ENCODE measurements around the gene NPAS2. TPM values are rescaled to one million over a fixed set of nuclear protein-coding genes. Genes with fewer than 3 reads are reported as not detected.

The NPAS2 gene
- total RNA-seq, 4 donors from 2014 or later = 14.1 to 45.8 (median 28.1) TPM

- Histone ChIP-seq H3K9me3 (no peaks in the 10 kb centered on the region), H3K4me1 (peaks cover 0 to 8% (median 0%) of the 10 kb centered on the region in 4 donors), H3K27ac (replicated peaks in 1 of 4) (no peak overlapping the region), H3K4me3 (no peak overlapping the region), H3K27me3 (no peaks in the 10 kb centered on the region), H3K36me3 (peaks cover 24 to 58% (median 33%) of the 10 kb centered on the region in 4 donors)
- intact Hi-C loops (cut with DNase I) = loop anchor here (2.0 to 5.0 kb wide), 2 partner anchors 140 to 190 kb away; no protein-coding TSS in a partner anchor
- no peak for DNase-seq (ENCODE audit: extremely low spot score)
- TF ChIP-seq CTCF (IDR thresholded peaks at IDR 0.05) = peak; percentile 85 to 88 (median 86)
- no peak for TF ChIP-seq EP300 (IDR thresholded peaks at IDR 0.05)
- peak in 1 of 2 donors; percentile 22 for TF ChIP-seq POLR2AphosphoS5 (IDR thresholded peaks at IDR 0.05)
- no peak for TF ChIP-seq POLR2A (IDR thresholded peaks at IDR 0.05; ENCODE audit: low read depth)
- WGBS = 36% methylated on average over 5 of the region's 5 CpGs
Measured at GRCh38 chr2:101012706-101013181, 192.8 kb downstream of the NPAS2 start.

- TF ChIP-seq POLR2A (IDR thresholded peaks at IDR 0.05; ENCODE audit: low read depth) = no peak
- TF ChIP-seq EP300 (IDR thresholded peaks at IDR 0.05) = no peak
- TF ChIP-seq POLR2AphosphoS5 (IDR thresholded peaks at IDR 0.05) = no peak
- TF ChIP-seq CTCF (IDR thresholded peaks at IDR 0.05) = no peak
- Histone ChIP-seq H3K36me3 (peaks cover 15 to 57% (median 28%) of the 10 kb centered on the region in 4 donors), H3K4me1 (peaks cover 0 to 8% (median 0%) of the 10 kb centered on the region in 4 donors), H3K27ac (replicated peaks in 1 of 4) (no peak overlapping the region), H3K27me3 (no peaks in the 10 kb centered on the region), H3K9me3 (no peaks in the 10 kb centered on the region), H3K4me3 (no peak overlapping the region)
- intact Hi-C loops (cut with DNase I) = loop anchor here (5.0 kb wide), 1 partner anchor 188 kb away; no protein-coding TSS in a partner anchor
- no peak for DNase-seq (ENCODE audit: extremely low spot score)
- 97% methylated on average over 6 of the region's 6 CpGs for whole genome bisulfite sequencing
Measured at GRCh38 chr2:101014264-101014857, 194.4 kb downstream of the NPAS2 start.

GRCh38 chr2:101017371-101017770, 197.4 kb downstream of the NPAS2 start:
- Histone ChIP-seq H3K27ac (replicated peaks in 1 of 4) (no peak overlapping the region), H3K36me3 (peaks cover 6 to 64% (median 25%) of the 10 kb centered on the region in 4 donors), H3K27me3 (no peaks in the 10 kb centered on the region), H3K9me3 (no peaks in the 10 kb centered on the region), H3K4me3 (no peak overlapping the region), H3K4me1 (peaks cover 0 to 5% (median 0%) of the 10 kb centered on the region in 4 donors)
- WGBS = 87% methylated on average over 3 of the region's 3 CpGs
- DNase-seq (ENCODE audit: extremely low spot score) = no peak
- intact Hi-C loops (cut with DNase I) = no loop called here
- no peak for TF ChIP-seq POLR2A (IDR thresholded peaks at IDR 0.05; ENCODE audit: low read depth)
- no peak for TF ChIP-seq CTCF (IDR thresholded peaks at IDR 0.05)
- TF ChIP-seq POLR2AphosphoS5 (IDR thresholded peaks at IDR 0.05) = no peak
- TF ChIP-seq EP300 (IDR thresholded peaks at IDR 0.05) = no peak

GRCh38 chr2:101018934-101019333, 199.0 kb downstream of the NPAS2 start:
- no peaks in the 10 kb centered on the region for H3K9me3 ChIP-seq
- TF ChIP-seq CTCF (IDR thresholded peaks at IDR 0.05) (no peak), POLR2AphosphoS5 (IDR thresholded peaks at IDR 0.05) (no peak), POLR2A (IDR thresholded peaks at IDR 0.05; ENCODE audit: low read depth) (no peak), EP300 (IDR thresholded peaks at IDR 0.05) (no peak)
- no peak overlapping the region for H3K4me3 ChIP-seq
- no peak for DNase-seq (ENCODE audit: extremely low spot score)
- H3K36me3 ChIP-seq = peaks cover 6 to 80% (median 28%) of the 10 kb centered on the region in 4 donors
- H3K27ac ChIP-seq (replicated peaks in 1 of 4) = no peak overlapping the region
- 56% methylated on average over 8 of the region's 8 CpGs for WGBS
- no peaks in the 10 kb centered on the region for H3K27me3 ChIP-seq
- H3K4me1 ChIP-seq = no peaks in the 10 kb centered on the region
- intact Hi-C loops (cut with DNase I) = no loop called here

Measured in esophagus muscularis mucosa (tissue), 4 donors.